Measurements from ENCODE around the gene EVI2B.
"Not testable (repeated sequence)": the region's sequence is repeated elsewhere in the genome, so short reads cannot be mapped to it uniquely, and the experiment has no call there.

EVI2B gene, protein sequence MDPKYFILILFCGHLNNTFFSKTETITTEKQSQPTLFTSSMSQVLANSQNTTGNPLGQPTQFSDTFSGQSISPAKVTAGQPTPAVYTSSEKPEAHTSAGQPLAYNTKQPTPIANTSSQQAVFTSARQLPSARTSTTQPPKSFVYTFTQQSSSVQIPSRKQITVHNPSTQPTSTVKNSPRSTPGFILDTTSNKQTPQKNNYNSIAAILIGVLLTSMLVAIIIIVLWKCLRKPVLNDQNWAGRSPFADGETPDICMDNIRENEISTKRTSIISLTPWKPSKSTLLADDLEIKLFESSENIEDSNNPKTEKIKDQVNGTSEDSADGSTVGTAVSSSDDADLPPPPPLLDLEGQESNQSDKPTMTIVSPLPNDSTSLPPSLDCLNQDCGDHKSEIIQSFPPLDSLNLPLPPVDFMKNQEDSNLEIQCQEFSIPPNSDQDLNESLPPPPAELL

DNA sequence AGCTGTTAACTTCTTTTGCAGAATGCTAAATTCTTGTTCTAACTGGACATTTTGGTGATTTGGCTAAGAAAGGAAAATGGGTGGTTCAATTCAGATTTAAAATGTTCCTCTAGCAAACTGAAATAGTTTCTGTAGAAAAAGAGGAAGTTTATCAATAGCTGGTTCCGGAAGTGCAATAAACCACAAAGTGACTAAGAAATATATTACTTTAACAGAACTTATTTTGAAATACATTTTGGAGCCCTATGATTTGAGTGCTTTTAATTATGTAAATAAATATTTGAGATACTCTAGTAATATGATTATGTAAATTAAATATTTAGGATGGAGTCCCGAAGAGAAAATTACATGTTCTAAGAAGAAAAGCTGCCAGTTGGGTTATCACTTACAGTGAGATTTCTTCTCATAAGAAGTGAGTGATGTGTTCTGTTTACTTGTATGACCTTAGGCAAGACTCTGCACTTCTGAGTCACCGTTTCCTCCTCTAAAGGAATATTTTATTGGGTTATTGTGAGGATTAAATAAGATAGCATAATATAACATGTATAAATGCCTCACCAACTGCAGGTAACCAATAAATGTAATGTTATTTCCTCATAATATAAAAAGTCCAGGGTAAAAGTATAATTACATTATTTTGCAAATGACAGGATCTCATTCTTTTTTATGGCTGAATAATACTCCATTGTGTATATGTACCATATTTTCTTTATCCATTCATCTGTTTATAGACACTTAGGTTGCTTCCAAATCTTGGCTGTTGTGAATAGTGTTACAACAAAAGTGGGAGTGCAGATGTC, at the start of gene EVI2B:
Gene EVI2B (minus strand): TSS at position 73 of the 800 bp plus-strand sequence. CDS start 8,445 bp downstream, outside the sequence.
- no peak for DNase-seq (ENCODE audit: low read depth in 3 of 3)

DNA sequence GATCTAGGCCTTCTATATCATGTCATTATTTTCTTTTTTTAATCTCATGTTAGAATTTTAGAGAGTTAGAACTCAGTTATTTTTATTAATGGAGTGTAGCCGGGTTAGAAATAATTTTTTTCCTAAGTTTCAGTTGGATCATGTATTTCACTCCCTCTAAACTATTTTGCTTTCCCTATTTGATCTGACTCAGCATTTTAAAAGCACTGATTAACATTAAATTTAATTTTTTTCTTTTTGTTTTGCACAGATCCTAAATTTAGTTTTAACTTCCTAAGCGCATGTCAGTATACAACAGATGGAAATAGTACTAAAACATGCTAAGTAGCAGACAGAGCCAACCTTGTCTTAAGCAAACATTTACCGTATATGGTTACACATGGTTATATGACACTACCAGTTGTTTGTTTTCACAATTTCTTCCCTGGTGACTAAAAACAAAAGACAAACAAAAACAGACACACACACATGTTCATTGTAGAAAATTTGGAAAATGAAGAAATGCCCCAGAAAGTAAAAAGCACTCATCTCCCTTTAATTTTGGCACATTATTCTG, 44.1 kb upstream of the EVI2B start:
- DNase-seq (ENCODE audit: low read depth in 3 of 3): no peak

DNA sequence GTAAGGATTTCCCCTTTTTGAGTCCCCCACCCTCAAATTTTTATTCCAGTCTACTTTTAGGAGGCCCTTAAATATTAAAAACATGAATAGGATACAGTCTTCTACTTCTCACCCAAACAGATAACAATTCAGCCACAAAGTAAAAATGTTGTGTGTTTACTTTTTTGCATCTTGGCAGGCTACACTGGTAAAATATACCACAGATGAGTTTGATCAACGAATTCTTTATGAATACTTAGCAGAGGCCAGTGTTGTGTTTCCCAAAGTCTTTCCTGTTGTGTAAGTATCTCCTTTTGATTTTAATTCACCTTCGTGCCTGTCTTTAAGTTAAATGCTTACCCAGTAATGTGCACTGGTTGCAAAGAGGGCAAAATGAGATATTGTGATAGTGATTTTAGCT, 43.2 kb upstream of the EVI2B start:
- no peak for DNase-seq (ENCODE audit: low read depth in 3 of 3)

DNA sequence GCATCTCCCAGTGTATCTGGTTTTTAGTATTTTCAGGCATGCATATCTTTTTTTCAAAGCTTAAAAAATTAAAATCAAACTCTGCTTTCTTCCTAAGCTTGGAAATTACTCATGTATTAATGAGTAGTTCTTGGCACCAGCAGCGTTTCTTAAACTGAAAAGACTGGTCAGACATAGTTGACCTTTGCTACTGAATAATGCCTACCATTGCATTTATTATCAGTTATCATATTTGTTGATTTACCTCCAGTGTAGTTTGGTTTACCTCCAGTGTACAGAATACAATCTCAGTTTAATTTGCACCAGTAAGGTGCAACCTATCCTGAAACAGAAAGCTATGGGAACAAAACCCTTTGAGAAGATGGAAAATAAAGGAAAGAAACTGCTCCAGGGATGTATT, 42.1 kb upstream of the EVI2B start:
- no peak for DNase-seq (ENCODE audit: low read depth in 3 of 3)

DNA sequence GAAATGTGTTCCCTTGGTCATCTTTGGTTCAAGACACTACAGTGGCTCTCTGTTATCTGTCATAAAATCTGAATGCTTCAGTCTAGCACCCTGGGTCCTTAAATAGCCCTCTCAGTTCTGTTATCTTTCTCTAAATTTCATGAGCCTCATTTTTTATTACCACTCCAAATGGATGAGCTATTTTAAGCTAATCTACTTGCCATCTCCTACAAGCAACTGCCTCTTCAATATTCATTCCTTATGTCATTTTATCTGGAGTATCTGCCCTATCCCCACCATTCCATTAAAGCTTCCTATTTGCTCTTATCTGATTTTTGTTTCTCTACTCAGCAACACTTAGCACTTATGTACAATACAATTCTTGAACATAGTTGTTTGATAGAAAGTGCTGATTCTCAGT, 35.6 kb upstream of the EVI2B start:
- no peak for DNase-seq (ENCODE audit: low read depth in 3 of 3)

DNA sequence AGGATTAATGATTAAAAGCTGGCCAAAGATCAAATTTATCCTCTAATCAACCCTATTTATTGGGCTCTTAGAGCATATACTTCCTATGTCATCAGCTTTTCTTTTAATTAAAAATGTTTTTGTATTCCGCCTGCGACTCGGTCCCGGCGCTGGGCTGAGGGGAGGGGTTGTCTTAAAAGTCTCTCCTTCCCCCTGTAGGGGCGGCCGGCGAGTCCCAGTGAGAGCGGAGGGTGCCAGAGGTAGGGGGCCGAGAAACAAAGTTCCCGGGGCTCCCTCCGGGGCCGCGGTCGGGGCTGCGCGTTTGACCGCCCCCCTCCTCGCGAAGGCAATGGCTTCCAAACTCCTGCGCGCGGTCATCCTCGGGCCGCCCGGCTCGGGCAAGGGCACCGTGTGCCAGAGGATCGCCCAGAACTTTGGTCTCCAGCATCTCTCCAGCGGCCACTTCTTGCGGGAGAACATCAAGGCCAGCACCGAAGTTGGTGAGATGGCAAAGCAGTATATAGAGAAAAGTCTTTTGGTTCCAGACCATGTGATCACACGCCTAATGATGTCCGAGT, 31.4 kb upstream of the EVI2B start:
- DNase-seq (ENCODE audit: low read depth in 3 of 3): not testable (repeated sequence)

DNA sequence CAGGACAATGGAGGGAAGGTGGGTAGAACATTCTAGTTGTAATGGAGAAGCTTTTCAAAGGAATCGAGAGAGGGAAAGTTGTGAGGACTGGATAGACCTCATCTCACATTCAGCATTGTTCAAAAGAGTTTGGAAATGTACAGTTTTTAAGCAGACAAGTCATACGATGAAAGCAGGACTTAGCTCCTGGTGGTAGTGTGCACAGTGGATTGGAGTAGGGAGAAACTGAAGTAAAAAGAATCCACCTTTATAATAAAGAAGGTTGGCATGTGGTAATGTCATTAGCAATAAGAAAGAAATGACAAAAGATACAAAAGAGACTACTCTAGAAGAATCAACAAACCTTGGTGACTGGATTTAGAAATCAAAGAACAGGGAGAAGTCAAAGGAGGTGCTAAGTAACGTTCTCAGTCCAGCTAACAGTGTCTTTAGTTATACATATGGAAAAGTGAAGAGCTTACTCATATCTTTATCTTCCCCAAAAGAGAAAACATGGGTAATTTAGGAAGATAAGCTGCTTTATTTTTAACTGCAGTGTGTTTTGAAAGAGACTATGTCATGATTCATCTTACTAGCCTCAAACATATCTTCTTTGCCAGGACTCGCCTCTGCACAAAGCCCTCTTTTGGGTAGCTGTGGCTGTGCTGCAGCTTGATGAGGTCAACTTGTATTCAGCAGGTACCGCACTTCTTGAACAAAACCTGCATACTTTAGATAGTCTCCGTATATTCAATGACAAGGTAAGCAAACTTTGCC, 26.2 kb upstream of the EVI2B start:
- no peak for DNase-seq (ENCODE audit: low read depth in 3 of 3)

DNA sequence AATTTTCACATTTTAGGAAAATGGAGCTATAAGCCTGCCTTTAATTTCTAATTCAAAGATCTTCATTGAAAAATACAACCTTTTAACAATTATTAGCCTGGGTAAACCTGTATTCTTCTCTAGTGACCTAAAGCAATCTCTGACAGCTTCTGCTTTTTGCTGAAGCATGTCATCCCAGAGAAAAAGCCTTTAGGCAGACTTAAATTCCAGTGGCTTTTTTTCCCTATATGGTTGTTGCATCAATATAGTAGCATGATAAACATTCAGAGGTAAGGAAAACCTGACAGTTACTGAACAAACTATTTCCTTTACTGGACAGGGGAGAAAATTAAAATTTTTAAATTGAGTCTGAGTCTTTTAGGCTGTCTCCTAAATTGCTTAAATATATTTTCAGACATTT, 15.4 kb upstream of the EVI2B start:
- DNase-seq (ENCODE audit: low read depth in 3 of 3): no peak

DNA sequence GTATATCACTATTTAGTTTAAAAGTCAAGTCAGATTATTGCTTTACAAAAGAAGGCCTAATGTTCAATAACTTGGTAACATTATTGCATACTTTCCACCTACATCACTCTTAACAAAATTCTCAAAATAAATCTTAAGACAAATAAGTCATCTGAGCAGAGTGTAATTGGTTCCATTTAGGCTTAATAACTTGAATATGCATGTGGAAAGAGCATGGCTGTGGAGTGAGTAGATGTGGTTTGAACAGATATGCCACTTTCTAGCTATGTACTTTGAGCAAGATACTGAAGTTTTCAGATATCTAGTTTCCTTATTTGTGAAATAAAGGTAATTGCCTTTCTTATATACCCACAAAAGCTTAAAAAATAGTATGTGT, 14.3 kb upstream of the EVI2B start:
- no peak for DNase-seq (ENCODE audit: low read depth in 3 of 3)

DNA sequence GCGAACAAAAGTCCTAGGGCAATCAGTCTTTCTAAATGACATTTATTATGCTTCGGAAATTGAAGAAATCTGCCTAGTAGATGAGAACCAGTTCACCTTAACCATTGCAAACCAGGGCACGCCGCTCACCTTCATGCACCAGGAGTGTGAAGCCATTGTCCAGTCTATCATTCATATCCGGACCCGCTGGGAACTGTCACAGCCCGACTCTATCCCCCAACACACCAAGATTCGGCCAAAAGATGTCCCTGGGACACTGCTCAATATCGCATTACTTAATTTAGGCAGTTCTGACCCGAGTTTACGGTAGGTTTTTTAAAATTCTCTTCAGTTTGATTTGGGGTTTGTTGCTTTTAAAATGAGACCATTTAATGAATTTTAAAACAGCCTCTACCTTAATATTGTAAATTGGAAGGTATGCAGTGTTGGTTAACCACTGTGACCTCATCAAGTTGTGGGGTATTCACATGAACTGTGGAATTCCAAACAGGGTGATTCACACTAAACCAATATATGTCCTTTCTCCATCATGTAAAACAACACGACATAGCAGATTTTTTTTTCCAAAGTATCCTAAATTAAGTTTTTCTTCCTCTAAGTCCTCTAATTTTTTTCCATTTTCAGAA, 13.8 kb upstream of the EVI2B start:
- DNase-seq (ENCODE audit: low read depth in 3 of 3): no peak

DNA sequence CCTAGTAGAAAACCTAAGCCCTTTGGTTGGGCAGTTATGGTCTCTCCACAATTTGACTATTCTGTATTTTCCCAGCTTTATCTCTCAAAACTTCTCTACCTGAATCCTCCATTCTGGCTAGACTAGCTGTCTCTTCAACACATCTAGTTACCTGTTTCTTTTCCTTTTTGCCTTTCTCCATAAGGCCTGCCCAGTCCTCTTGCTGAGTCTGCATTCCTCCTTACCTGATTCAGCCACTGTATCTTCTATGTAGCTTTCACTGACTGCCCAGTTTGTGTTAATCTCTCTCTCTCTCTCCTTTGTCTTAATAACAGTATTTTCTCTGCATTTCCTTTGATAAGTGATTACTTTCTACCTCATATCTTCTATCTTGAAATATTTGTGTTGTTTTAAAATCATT, 9.7 kb upstream of the EVI2B start:
- no peak for DNase-seq (ENCODE audit: low read depth in 3 of 3)

DNA sequence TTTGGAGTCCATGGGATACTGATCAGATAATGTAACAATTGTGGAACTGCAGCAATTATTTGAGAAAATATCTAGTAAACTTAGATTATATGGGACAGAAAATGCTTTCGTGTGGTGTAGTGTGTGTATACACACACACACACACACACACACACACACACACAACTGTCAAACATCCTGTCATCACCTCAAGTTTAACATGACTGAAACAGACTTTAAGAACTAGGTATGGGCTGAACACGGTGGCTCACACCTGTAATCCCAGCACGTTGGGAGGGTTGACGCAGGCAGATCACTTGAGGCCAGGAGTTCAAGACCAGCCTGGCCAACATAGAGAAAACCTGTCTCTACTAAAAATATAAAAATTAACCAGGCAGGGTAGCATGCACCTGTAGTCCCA, 8.1 kb upstream of the EVI2B start:
- no peak for DNase-seq (ENCODE audit: low read depth in 3 of 3)

DNA sequence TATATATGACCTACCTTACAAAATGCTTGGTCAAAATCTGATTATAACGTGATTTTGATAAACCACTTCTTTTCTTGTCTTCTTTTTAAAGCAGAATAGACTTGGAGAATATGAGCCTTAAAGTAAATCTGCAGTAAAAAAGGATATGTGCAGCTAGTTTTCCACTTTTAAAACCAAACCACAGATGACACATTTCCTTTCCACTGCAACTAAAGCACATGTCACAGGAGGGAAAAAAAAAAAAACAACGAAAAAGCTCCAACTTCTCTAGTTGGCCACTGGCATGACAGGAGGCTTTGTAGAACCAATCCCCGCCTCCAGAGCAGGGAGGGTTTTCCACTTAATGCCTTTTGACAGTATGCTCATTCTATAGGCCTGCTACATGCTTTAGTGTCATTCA, 7.6 kb upstream of the EVI2B start, which contains the start of gene EVI2A:
Gene EVI2A (minus strand): TSS at position 142 of the 400 bp plus-strand sequence. CDS start 2,609 bp downstream, outside the sequence.
- DNase-seq (ENCODE audit: low read depth in 3 of 3): peak; percentile 52 to 75 (median 71)

DNA sequence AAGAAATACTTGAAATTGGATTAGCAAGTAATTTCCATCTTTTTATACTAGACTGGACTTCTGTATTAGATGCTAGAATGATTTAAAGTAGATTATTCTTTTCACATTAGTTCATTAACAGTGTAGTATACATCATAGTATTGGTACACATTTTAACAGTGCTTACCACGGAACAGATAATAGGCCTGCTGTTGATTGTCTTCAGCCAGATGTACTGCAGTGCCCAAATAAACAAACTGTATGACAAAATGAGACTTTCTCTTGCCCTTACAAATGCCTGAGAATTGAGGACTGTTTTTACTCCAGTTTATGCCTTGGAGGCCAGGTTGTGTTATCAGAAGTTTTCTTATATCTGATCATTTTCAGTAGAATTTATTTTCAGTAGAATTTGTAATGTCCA, 6.9 kb upstream of the EVI2B start:
- no peak for DNase-seq (ENCODE audit: low read depth in 3 of 3)

DNA sequence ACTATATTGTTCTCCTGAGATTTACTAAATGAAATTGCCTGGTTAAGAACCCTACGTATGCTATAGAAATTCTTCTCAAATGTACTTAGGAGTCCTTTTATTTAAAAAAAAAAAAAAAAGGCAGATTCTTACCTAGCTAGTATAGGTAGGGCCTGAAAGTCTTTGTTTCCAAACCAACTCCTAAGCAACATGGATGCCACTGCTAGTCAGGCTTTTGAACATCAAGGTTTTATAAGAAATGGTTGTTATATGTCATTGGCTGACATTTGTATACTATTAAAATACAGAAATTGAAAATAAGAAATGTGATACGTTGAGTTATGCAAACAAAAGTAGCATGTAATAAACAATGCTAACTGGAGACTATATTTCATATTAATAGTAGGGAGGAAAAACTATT, 6.4 kb upstream of the EVI2B start:
- DNase-seq (ENCODE audit: low read depth in 3 of 3): no peak

DNA sequence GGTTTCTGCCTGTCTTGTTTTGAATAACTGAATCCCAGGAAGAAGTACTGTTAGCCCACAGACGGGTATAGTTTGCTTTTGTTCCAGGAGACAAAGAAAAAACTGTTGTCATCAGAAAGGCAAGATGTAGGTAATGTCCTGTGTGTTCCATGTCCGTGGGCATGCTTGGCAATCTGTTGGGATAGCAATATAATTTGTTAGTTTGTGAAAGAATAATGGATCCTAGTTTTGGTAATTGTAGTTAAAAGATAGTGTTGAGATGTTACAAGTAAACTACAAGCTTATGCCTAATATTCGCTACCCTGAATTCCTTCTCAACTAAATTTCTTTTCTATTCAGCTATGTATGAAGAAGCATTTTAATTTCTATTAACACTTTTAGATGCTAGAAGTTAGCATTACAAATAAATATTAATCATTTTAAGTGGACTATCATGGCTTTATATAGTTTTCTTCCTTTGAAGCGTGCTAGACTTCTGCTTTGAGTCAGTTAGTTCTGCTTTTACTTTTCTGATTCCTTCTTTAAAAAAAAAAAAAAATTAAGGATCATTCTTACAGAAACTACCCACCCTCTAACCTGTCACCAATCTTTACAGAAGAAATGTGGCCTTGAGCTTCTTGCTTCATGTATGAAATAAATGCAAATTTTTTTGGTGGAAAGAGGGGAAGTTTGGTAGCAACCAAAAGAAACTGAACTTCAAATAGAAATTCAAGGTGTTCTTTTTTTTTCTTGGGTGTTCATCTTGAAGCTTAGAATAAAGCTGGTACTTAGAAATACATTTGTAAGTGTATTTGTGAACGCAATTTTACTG, 5.2 kb upstream of the EVI2B start:
- no peak for DNase-seq (ENCODE audit: low read depth in 3 of 3)

DNA sequence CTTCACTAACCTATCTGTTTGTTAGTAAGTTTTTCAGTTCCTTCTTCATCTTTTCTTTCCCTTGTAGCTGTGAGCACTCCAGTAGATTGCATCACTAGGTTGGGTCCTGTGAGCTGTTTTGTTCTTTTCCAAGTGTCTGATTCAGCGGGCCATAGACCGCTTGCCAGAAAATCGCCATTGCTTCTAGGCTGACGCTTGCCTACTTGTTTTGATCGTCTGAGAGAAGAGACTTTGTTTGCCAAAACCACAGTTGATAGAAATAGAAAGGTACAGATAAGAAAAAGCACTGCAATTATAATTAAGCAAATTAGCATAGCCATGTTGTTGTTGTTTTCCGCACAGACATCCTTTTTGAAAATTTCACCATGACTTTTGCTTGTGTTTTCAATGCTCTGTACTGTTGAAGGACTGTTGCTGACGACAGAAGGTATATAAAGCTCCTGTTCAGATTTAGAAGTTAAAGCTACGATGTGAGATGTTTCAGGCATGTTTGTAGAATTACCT, 4.5 kb upstream of the EVI2B start:
- DNase-seq (ENCODE audit: low read depth in 3 of 3): peak in 2 of 3 donors; percentile 33 to 50

DNA sequence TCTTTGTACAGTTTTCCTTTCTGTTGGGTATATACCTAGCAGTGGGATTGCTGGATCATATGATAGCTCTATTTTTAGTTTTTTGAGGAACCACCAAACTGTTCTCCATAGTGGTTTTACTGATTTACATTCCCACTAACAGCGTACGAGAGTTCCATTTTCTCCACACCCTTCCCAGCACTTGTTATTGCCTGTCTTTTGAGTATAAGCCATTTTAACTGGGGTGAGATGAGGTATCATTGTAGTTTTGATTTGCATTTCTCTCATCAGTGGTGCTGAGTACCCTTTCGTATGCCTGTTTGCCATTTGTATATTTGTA, 887 bp upstream of the EVI2B start:
- DNase-seq (ENCODE audit: low read depth in 3 of 3): no peak

DNA sequence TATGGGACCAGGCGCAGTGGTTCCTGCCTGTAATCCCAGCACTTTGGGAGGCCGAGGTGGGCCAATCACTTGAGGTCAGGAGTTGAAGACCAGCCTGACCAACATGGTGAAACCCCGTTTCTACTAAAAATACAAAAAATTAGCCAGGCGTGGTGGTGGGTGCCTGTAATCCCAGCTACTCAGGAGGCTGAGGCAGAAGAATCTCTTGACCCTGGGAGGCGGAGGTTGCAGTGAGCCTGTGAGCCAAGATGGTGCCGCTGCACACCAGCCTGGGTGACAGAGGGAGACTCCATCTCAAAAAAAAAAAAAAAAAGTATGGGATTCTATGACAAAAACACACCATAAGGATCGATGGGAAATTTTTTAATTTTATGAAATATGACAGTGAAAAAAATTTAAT, 1.6 kb downstream of the EVI2B start:
- DNase-seq (ENCODE audit: low read depth in 3 of 3): not testable (repeated sequence)

DNA sequence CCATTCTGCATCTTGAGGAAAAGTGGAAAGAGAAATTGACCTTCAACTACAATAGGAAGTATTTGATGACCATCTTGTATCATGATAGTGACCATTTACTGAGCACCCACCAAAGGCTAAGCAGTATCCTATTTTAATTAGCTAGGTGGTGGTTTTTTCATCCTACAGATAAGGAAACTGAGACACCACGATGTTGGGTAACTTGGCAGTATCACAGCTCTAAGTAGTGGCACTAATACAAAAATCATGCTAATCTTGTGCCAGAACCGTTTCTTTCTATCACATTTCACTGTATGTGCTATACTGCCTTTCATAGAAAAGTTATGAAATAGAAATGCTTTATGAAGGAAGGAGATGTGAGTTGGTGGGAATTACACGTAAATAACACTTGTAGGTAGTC, 2.3 kb downstream of the EVI2B start:
- DNase-seq (ENCODE audit: low read depth in 3 of 3): no peak

Data from stimulated activated CD4-positive, alpha-beta T cell treated with anti-CD3 and anti-CD28 coated beads, TNF-alpha, amount 100 ng/mL, for 48 hours (primary cell).